Spinal cord (tissue), 10 donors: ENCODE data around the gene ANKRD13B. TPM values are rescaled to one million over a fixed set of nuclear protein-coding genes. Genes with fewer than 3 reads are reported as not detected.

Experiments used
- DNase-seq, 6 donors: peaks; one replicate each; pipeline versions ENCODE4 v3.0.0 to v3.0.0-alpha.2; 2013 to 2015; ENCODE audit warnings: low spot score in 6 of 6, low read depth in 4 of 6
- H3K27ac ChIP-seq: one replicate; pipeline ENCODE4 v1.5.1; 2013; ENCODE audit warnings: low read depth, low read length, control low read depth
- H3K27me3 ChIP-seq: one replicate; pipeline ENCODE4 v1.6.1; 2013; ENCODE audit warnings: low read length; ENCODE audit not compliant: control insufficient read depth, insufficient read depth
- H3K36me3 ChIP-seq: one replicate; pipeline ENCODE4 v1.6.1; 2013; ENCODE audit warnings: low read length; ENCODE audit not compliant: control insufficient read depth, insufficient read depth
- H3K4me1 ChIP-seq: one replicate; pipeline ENCODE4 v1.6.1; 2013; ENCODE audit warnings: low read length; ENCODE audit not compliant: control insufficient read depth, insufficient read depth
- H3K4me3 ChIP-seq: one replicate; pipeline ENCODE4 v1.5.1; 2013; ENCODE audit warnings: low read depth, low read length, control low read depth
- H3K9me3 ChIP-seq: one replicate; pipeline ENCODE4 v1.6.1; 2013; ENCODE audit warnings: low read length; ENCODE audit not compliant: control insufficient read depth, insufficient read depth
- WGBS: methylation state at CpG from one replicate; pipeline ENCODE4 v1.1.5; 2013; ENCODE audit warnings: missing lambda C conversion rate; ENCODE audit not compliant: insufficient coverage; 5-methylcytosine and 5-hydroxymethylcytosine counted together
- polyA plus RNA-seq, 2 donors: library from polyadenylated mRNA; unstranded; fragments of 120-200 nt; gene quantifications; one replicate each; pipeline ENCODE4 v1.2.1, GENCODE V29; 2013; ENCODE audit not compliant: insufficient read length in 2 of 2
- total RNA-seq, 2 donors: library from RNA; depleted of rRNA in 1 of 2; stranded (reverse); fragments of 120-200 nt in 1 of 2; fragments of >200 nt in 1 of 2; gene quantifications; one replicate each; pipeline versions ENCODE4 v1.2.3 to v1.2.4, GENCODE V29; 2013 to 2014
- donor health status: healthy.

Gene ANKRD13B
- total and polyA plus RNA-seq, 4 donors = 10.6 to 76.2 (median 38.4) TPM

GRCh38 chr17:29593591-29594518 is 923 bp downstream of the ANKRD13B start:
- Histone ChIP-seq H3K4me1 (peaks cover 78% of the 10 kb centered on the region), H3K9me3 (no peaks in the 10 kb centered on the region), H3K27ac (no peak overlapping the region), H3K36me3 (peaks cover 3% of the 10 kb centered on the region), H3K4me3 (peak overlapping the region; percentile 65), H3K27me3 (no peaks in the 10 kb centered on the region)
- DNase-seq = peak in 1 of 6 donors; percentile 45
- 3% methylated on average over 59 of the region's 64 CpGs for WGBS

GRCh38 chr17:29594519-29595090 is 1.7 kb downstream of the ANKRD13B start:
- no peak overlapping the region for H3K27ac ChIP-seq
- WGBS = 89% methylated on average over 10 of the region's 11 CpGs

GRCh38 chr17:29595107-29595942 is 2.4 kb downstream of the ANKRD13B start:
- Histone ChIP-seq H3K4me3 (no peak overlapping the region), H3K4me1 (peaks cover 71% of the 10 kb centered on the region), H3K36me3 (peaks cover 6% of the 10 kb centered on the region), H3K27ac (no peak overlapping the region), H3K27me3 (no peaks in the 10 kb centered on the region), H3K9me3 (no peaks in the 10 kb centered on the region)
- no peak for DNase-seq
- WGBS = 69% methylated on average over 3 of the region's 7 CpGs

More at GRCh38 chr17:29594519-29595090, 1.7 kb downstream of the ANKRD13B start:
- Histone ChIP-seq H3K4me3 (peak overlapping the region; percentile 65), H3K36me3 (peaks cover 3% of the 10 kb centered on the region), H3K27me3 (no peaks in the 10 kb centered on the region), H3K9me3 (no peaks in the 10 kb centered on the region), H3K4me1 (peaks cover 78% of the 10 kb centered on the region)
- DNase-seq = no peak

DNA sequence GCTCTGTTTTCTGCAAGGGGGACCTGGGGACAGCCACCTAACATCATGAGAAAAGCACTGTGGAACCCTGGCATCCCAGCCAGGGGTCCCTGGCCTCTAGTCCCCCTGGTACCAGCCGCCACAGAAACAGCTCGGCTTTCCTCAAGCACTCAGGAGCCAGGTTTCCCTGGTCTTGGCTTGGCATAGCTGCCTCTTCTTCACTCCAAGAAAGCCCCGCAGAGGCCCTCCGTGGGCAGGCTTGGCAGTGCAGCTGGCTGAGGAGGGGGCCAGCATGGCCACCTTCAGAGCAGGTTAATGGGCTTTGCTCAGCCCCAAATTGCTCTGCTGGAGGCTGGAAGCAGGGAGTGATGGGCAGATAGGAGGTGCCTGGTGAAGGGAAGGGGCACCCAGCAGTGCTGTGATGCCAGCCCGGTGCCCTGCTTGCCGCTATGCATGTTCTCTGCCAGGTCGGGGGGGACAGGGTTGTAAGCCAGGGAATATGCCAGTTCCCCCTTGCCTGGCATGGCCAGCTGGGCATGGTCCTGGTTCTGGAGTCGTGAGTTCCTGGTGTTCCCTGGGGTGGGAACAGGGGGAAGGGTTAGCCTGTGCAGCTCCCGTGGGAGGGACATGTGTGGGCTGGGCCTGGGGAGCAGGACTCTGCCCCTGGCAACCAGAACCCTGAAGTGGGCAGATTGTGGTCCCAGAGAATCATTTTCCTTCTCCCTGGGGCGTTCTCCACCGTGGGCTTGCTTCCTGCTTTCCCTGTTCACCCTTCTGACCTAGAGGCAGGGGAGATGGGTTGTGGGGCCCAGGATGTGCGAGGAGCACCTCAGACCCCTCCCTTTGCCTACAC is 3.2 kb downstream of the ANKRD13B start:
- H3K27ac ChIP-seq = no peak overlapping the region
- DNase-seq = no peak
- H3K4me3 ChIP-seq = no peak overlapping the region
- H3K9me3 ChIP-seq = no peaks in the 10 kb centered on the region
- peaks cover 6% of the 10 kb centered on the region for H3K36me3 ChIP-seq
- H3K27me3 ChIP-seq = no peaks in the 10 kb centered on the region
- peaks cover 63% of the 10 kb centered on the region for H3K4me1 ChIP-seq
- 56% methylated on average over 9 of the region's 12 CpGs for whole genome bisulfite sequencing

GRCh38 chr17:29596811-29597210 is 3.9 kb downstream of the ANKRD13B start:
- Histone ChIP-seq H3K27me3 (no peaks in the 10 kb centered on the region), H3K4me1 (peaks cover 57% of the 10 kb centered on the region), H3K27ac (no peak overlapping the region), H3K36me3 (peaks cover 6% of the 10 kb centered on the region), H3K9me3 (no peaks in the 10 kb centered on the region), H3K4me3 (no peak overlapping the region)
- 66% methylated on average over 7 of the region's 9 CpGs for WGBS
- no peak for DNase-seq

GRCh38 chr17:29597361-29598172 is 4.6 kb downstream of the ANKRD13B start:
- no peak overlapping the region for H3K4me3 ChIP-seq
- WGBS = 40% methylated on average over 10 of the region's 13 CpGs
- H3K27ac ChIP-seq = no peak overlapping the region

DNA sequence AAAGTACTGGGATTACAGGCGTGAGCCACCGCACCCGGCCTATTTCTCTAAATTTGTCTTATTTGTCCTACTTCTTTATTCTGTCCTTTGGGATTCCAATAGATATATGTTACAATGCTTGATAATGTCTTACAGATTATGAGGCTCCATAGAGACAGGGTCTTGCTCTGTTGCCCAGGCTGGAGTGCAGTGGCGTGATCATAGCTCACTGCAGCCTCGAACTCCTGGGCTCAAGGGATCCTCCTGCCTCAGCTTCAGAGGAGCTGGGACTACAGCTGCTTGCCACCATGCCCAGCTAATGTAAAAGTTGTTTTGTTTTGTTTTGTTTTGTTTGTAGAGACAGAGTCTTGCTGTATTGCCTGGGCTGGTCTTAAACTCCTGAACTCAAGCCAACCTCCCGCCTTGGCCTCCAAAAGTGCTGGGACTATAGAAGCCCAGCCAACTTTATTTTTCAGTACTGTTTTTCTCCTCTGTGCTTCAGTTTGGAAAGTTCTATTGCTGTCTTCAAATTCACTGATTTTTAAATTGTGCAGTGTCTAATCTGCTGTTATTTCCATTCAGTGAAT is 10.3 kb downstream of the ANKRD13B start:
- no peak for DNase-seq
- Histone ChIP-seq H3K9me3 (no peaks in the 10 kb centered on the region), H3K36me3 (peaks cover 11% of the 10 kb centered on the region), H3K4me3 (no peak overlapping the region), H3K4me1 (no peaks in the 10 kb centered on the region), H3K27me3 (no peaks in the 10 kb centered on the region), H3K27ac (no peak overlapping the region)
- WGBS = 80% methylated on average over 1 of the region's 6 CpGs

More at GRCh38 chr17:29597361-29598172, 4.6 kb downstream of the ANKRD13B start:
- Histone ChIP-seq H3K36me3 (peaks cover 6% of the 10 kb centered on the region), H3K9me3 (no peaks in the 10 kb centered on the region), H3K4me1 (peaks cover 49% of the 10 kb centered on the region), H3K27me3 (no peaks in the 10 kb centered on the region)
- no peak for DNase-seq

DNA sequence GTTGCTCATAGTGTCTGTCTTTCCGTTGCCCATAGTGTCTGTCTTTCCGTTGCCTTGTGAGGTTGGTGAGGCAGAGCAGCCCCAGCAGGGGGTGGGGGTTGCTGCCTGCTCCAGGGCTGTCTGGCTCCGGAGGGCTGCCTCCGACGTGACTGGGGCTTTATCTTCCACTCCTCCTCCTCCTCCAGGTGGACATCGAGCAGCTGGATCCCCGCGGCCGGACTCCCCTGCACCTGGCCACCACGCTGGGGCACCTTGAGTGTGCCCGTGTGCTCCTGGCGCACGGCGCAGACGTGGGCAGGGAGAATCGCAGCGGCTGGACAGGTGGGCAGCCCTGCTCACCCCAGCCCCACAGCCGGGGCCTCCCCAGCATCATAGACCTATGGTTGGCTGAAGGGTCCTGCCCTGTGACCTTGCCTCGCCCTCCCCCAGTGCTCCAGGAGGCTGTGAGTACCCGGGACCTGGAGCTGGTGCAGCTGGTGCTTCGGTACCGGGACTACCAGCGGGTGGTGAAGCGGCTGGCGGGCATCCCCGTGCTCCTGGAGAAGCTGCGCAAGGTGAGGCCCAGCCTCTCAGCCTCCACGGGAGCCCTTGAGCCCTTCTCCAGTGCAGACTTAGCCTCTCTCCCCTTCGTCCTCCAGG is 14.7 kb downstream of the ANKRD13B start:
- Histone ChIP-seq H3K27me3 (no peaks in the 10 kb centered on the region), H3K9me3 (no peaks in the 10 kb centered on the region), H3K4me1 (no peaks in the 10 kb centered on the region), H3K4me3 (no peak overlapping the region), H3K27ac (no peak overlapping the region), H3K36me3 (peaks cover 33% of the 10 kb centered on the region)
- 90% methylated on average over 28 of the region's 29 CpGs for WGBS
- DNase-seq = no peak
